HUES6 (cell line): ENCODE measurements around the gene AFG3L2.
A peak's percentile ranks its signal among the peaks of the same experiment; 100 is the strongest.

Experiments used
- H3K27ac ChIP-seq: 2 replicates; pipeline ENCODE4 v1.7.0; 2013; ENCODE audit warnings: low read depth, mild to moderate bottlenecking, low read length, inconsistent platforms
- H3K27me3 ChIP-seq: 2 replicates; pipeline ENCODE4 v1.6.1; 2013; ENCODE audit warnings: low read length; ENCODE audit not compliant: control insufficient read depth, insufficient read depth
- H3K36me3 ChIP-seq: 2 replicates; pipeline ENCODE4 v1.6.1; 2013; ENCODE audit warnings: low read length; ENCODE audit not compliant: control insufficient read depth, insufficient read depth
- H3K4me1 ChIP-seq: 2 replicates; pipeline ENCODE4 v1.6.1; 2013; ENCODE audit warnings: low read length; ENCODE audit not compliant: control insufficient read depth, insufficient read depth
- H3K4me3 ChIP-seq: 2 replicates; pipeline ENCODE4 v1.5.1; 2013; ENCODE audit warnings: low read depth, low read length
- H3K9ac ChIP-seq: one replicate; pipeline ENCODE4 v1.6.1; 2013; ENCODE audit warnings: mild to moderate bottlenecking, low read length
- H3K9me3 ChIP-seq: 2 replicates; pipeline ENCODE4 v1.6.1; 2013; ENCODE audit warnings: low read depth, low read length; ENCODE audit not compliant: control insufficient read depth, insufficient read depth

AFG3L2 gene

GRCh38 chr18:12287131-12287681 is 89.8 kb downstream of the AFG3L2 start:
- Histone ChIP-seq H3K9ac (peak overlapping the region; percentile 68), H3K9me3 (no peaks in the 10 kb centered on the region), H3K4me3 (peak overlapping the region; percentile 88), H3K27ac (no peak overlapping the region), H3K27me3 (peaks cover 35% of the 10 kb centered on the region), H3K4me1 (peaks cover 22% of the 10 kb centered on the region), H3K36me3 (no peaks in the 10 kb centered on the region)

GRCh38 chr18:12283666-12284065 is 93.4 kb downstream of the AFG3L2 start:
- no peak overlapping the region for H3K4me3 ChIP-seq
- peaks cover 29% of the 10 kb centered on the region for H3K4me1 ChIP-seq
- H3K27ac ChIP-seq = no peak overlapping the region
- no peaks in the 10 kb centered on the region for H3K36me3 ChIP-seq
- no peak overlapping the region for H3K9ac ChIP-seq
- H3K27me3 ChIP-seq = peaks cover 26% of the 10 kb centered on the region
- H3K9me3 ChIP-seq = no peaks in the 10 kb centered on the region

GRCh38 chr18:12283256-12283655 is 93.8 kb downstream of the AFG3L2 start:
- H3K27ac ChIP-seq = no peak overlapping the region
- H3K27me3 ChIP-seq = peaks cover 22% of the 10 kb centered on the region
- H3K4me3 ChIP-seq = no peak overlapping the region
- H3K4me1 ChIP-seq = peaks cover 29% of the 10 kb centered on the region
- H3K36me3 ChIP-seq = no peaks in the 10 kb centered on the region
- no peaks in the 10 kb centered on the region for H3K9me3 ChIP-seq
- H3K9ac ChIP-seq = no peak overlapping the region

- Histone ChIP-seq H3K36me3 (no peaks in the 10 kb centered on the region), H3K27ac (no peak overlapping the region), H3K4me1 (peaks cover 26% of the 10 kb centered on the region), H3K4me3 (no peak overlapping the region), H3K27me3 (peaks cover 15% of the 10 kb centered on the region), H3K9ac (no peak overlapping the region), H3K9me3 (no peaks in the 10 kb centered on the region)
Observed at GRCh38 chr18:12282442-12283039, 94.5 kb downstream of the AFG3L2 start.

GRCh38 chr18:12281861-12282260 is 95.2 kb downstream of the AFG3L2 start:
- Histone ChIP-seq H3K4me1 (peaks cover 22% of the 10 kb centered on the region), H3K27ac (no peak overlapping the region), H3K9me3 (no peaks in the 10 kb centered on the region), H3K9ac (no peak overlapping the region), H3K36me3 (no peaks in the 10 kb centered on the region), H3K27me3 (peaks cover 8% of the 10 kb centered on the region), H3K4me3 (no peak overlapping the region)

GRCh38 chr18:12279781-12280531 is 97.1 kb downstream of the AFG3L2 start:
- peaks cover 22% of the 10 kb centered on the region for H3K4me1 ChIP-seq
- H3K9me3 ChIP-seq = no peaks in the 10 kb centered on the region
- H3K4me3 ChIP-seq = no peak overlapping the region
- H3K27ac ChIP-seq = peak overlapping the region; percentile 89; the same call in 1 of the 2 replicates
- H3K9ac ChIP-seq = peak overlapping the region; percentile 87
- H3K27me3 ChIP-seq = no peaks in the 10 kb centered on the region
- H3K36me3 ChIP-seq = no peaks in the 10 kb centered on the region
